Hematopoietic multipotent progenitor cell treated with erythropoietin and hydrocortisone succinate and interleukin-3 and kit ligand, for 15 days (in vitro differentiated cells): ENCODE results near the gene HLA-B.

Experiments
- DNase-seq: peaks from one replicate; pipeline ENCODE4 v3.0.0-alpha.2; 2015; ENCODE audit warnings: low spot score

Gene HLA-B

GRCh38 chr6:31305703-31306219, 51.2 kb downstream of the HLA-B start:
- no peak for DNase-seq

- no peak for DNase-seq
These were observed 52.3 kb downstream of the HLA-B start for GRCh38 chr6:31304683-31305082.
